GM20000 (cell line): ENCODE results near the gene ABCD3.
"Not testable (repeated sequence)": the region's sequence is repeated elsewhere in the genome, so short reads cannot be mapped to it uniquely, and the experiment has no call there.

ENCODE experiments used
- DNase-seq: peaks from one replicate; pipeline ENCODE4 v3.0.0; 2012; ENCODE audit warnings: low spot score
- TF ChIP-seq, protein P1 (sequence below): IDR thresholded peaks from 2 replicates; pipeline ENCODE4 v1.5.1; 2012; ENCODE audit warnings: mild to moderate bottlenecking, control low read depth; ENCODE audit errors: extremely low read depth, missing control alignments

Gene ABCD3

DNA sequence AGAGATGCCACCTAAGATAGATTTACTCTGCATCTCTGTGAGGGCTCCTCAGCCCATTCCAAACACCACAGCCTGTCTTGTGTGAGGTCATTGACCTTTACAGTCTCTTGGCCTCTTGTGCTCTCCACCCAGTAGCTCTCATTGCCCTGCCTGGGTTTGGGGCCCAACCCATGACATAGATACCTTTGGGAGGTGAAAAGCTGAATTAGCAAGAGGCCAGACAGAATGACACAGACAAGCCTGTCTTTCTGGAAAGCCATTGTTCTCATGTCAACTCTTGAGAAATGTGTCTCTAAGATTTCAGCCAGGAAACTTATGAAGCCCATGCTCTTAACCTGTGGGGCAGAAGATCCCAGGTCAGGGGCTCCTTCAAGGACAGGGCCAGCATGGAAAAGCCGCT is 141.7 kb downstream of the ABCD3 start:
- TF ChIP-seq, protein P1, sequence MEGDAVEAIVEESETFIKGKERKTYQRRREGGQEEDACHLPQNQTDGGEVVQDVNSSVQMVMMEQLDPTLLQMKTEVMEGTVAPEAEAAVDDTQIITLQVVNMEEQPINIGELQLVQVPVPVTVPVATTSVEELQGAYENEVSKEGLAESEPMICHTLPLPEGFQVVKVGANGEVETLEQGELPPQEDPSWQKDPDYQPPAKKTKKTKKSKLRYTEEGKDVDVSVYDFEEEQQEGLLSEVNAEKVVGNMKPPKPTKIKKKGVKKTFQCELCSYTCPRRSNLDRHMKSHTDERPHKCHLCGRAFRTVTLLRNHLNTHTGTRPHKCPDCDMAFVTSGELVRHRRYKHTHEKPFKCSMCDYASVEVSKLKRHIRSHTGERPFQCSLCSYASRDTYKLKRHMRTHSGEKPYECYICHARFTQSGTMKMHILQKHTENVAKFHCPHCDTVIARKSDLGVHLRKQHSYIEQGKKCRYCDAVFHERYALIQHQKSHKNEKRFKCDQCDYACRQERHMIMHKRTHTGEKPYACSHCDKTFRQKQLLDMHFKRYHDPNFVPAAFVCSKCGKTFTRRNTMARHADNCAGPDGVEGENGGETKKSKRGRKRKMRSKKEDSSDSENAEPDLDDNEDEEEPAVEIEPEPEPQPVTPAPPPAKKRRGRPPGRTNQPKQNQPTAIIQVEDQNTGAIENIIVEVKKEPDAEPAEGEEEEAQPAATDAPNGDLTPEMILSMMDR: no peak
- no peak for DNase-seq

DNA sequence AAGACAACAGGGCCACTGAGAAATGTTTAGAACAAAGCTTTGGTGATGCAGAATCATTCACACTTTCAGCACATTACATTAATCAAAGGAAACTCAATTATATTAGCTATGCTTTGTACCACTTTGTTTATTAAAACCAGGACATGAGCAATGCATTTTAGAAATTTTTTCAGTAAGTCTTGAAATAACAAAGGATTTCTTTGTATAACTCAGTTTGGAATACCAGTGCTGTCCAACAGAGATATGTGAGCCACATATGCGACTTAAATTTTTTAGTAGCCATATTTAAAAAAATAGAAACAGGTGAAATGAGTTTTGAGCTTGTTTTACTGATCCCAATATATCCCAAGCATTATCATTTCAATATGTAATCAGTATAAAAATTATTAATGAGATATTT is 142.1 kb downstream of the ABCD3 start:
- TF ChIP-seq, protein P1: no peak
- no peak for DNase-seq

DNA sequence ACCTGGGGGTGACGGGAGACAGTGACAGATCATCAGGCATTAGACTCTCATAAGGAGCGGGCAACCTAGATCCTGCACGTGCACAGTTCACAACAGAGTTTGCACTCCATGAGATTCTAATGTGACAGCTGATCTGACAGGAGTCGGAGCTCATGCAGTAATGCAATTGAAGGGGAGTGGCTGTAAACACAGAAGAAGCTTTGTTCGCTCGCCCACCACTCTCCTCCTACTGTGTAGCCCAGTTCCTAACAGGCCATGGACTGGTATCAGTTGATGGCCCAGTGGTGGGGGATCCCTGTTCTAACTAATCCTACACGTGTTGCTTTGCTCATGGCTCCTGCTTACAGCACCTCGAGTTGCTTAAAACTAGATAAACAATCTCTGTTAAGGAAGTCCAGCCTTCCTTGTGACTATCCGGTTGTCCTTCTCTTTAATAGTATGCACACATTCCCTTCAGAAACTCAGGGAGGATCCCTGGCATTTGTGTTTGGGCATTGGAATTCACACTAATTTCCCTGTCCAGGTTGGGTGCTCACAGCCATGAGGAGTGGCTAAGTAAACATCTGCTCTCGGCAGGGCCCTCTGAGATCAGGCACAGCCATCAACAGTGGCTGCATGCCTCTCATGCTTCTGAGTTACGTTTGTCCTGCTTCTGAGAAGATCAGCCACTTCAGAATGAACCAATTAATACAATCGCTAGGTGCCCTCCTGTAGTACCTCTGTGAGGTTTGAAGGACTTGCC is 144.5 kb downstream of the ABCD3 start:
- TF ChIP-seq, protein P1: no peak

DNA sequence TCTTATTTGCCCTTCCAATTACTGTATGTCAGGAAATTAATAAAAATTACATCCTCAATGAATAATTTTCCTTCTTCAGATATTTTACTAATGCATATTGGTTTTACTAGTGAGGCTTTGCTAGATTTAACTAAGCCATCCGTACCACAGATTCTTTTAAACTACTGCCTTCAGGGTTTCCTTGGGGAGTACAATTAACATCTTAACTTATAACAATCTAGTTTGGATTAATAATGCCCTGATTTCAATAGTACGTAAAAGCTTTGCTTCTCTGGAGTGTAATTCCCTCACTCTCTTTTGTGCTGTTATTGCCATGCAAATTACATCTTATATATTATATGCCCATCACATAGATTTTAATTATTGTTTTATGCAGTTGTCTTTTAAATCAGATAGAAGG is 147.7 kb downstream of the ABCD3 start:
- DNase-seq: no peak
- TF ChIP-seq, protein P1: no peak

More for the DNA sequence above, 144.5 kb downstream of the ABCD3 start:
- no peak for DNase-seq

DNA sequence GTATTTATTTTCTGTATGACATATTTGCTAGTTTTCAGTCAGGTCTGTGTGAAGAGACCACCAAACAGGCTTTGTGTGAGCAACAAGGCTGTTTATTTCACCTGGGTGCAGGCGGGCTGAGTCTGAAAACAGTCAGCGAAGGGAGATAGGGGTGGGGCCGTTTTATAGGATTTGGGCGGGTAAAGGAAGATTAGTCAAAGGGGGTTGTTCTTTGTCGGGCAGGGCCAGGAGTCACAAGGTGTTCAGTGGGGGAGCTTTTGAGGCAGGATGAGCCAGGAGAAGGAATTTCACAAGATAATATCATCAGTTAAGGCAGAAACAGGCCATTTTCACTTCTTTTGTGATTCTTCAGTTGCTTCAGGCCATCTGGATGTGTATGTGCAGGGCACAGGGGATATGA is 148.2 kb downstream of the ABCD3 start:
- not testable (repeated sequence) for DNase-seq

DNA sequence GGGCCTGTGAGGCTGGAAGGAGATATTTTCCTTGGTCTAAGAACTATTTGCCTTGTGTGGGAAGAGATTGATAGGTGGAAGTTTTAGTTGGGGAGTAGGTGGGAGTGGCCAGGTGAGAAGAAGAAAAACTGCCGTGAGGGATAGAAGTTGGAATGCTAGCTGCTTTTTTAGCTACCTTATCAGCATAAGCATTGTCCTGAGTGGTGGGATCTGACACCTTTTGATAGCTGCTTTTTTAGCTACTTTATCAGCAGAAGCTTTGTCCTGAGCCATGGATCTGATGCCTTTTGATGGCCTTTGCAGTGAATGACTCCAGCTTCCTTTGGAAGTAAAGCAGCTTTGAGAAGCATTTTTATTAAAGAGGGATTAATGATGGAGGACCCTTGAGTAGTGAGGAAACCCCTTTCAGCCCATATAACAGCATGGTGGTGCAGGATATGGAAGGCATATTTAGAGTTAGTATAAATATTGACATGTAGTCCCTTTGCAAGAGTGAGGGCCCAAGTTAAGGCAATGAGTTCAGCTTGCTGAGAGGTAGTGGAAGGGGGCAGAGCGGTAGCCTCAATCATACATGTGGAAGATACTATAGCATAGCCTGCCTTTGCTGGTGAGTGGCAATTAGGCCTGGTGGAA is 149.9 kb downstream of the ABCD3 start:
- DNase-seq: not testable (repeated sequence)
